SK-N-MC (cell line): ENCODE data around the gene SH3PXD2B.
"Not testable (repeated sequence)": the region's sequence is repeated elsewhere in the genome, so short reads cannot be mapped to it uniquely, and the experiment has no call there.

Experiments
- DNase-seq: peaks from one replicate; pipeline ENCODE4 v3.0.0-alpha.2; 2011; ENCODE audit warnings: low read depth, low spot score
- H3K27ac ChIP-seq: fragments of 200-600 bp; sonication (generic); 2 replicates; pipeline ENCODE4 v1.5.1; 2016; ENCODE audit warnings: mixed run types
- H3K36me3 ChIP-seq: fragments of 200-600 bp; sonication (generic); 2 replicates; pipeline ENCODE4 v1.6.1; 2017; ENCODE audit warnings: antibody characterized with exemption, low read length, mixed read lengths; ENCODE audit not compliant: insufficient read depth
- H3K4me3 ChIP-seq: fragments of 200-600 bp; sonication (generic); 2 replicates; pipeline ENCODE4 v1.5.1; 2016
- H3K9ac ChIP-seq: fragments of 200-600 bp; sonication (generic); 2 replicates; pipeline ENCODE4 v1.8.0; 2017; ENCODE audit warnings: mixed run types, mixed read lengths; ENCODE audit not compliant: insufficient read length
- H3K9me3 ChIP-seq: fragments of 200-600 bp; sonication (generic); 2 replicates; pipeline ENCODE4 v1.6.1; 2017; ENCODE audit warnings: low read depth, mild to moderate bottlenecking, antibody characterized with exemption, low read length, moderate library complexity, mixed read lengths
- EZH2 ChIP-seq: fragments of 200-600 bp; sonication (generic); IDR thresholded peaks from one replicate; pipeline ENCODE4 v1.6.1; 2017; ENCODE audit warnings: antibody characterized with exemption
- FOXP2 ChIP-seq: optimal IDR thresholded peaks from 2 replicates; pipeline ENCODE3; 2011; ENCODE audit warnings: mild to moderate bottlenecking, moderate library complexity; ENCODE audit not compliant: insufficient read depth; ENCODE audit errors: extremely low read length, control extremely low read depth
- POLR2AphosphoS5 ChIP-seq: IDR thresholded peaks from 2 replicates; pipeline ENCODE4 v1.6.1; 2012; ENCODE audit warnings: mild to moderate bottlenecking, low read depth, low read length, borderline replicate concordance

SH3PXD2B gene

DNA sequence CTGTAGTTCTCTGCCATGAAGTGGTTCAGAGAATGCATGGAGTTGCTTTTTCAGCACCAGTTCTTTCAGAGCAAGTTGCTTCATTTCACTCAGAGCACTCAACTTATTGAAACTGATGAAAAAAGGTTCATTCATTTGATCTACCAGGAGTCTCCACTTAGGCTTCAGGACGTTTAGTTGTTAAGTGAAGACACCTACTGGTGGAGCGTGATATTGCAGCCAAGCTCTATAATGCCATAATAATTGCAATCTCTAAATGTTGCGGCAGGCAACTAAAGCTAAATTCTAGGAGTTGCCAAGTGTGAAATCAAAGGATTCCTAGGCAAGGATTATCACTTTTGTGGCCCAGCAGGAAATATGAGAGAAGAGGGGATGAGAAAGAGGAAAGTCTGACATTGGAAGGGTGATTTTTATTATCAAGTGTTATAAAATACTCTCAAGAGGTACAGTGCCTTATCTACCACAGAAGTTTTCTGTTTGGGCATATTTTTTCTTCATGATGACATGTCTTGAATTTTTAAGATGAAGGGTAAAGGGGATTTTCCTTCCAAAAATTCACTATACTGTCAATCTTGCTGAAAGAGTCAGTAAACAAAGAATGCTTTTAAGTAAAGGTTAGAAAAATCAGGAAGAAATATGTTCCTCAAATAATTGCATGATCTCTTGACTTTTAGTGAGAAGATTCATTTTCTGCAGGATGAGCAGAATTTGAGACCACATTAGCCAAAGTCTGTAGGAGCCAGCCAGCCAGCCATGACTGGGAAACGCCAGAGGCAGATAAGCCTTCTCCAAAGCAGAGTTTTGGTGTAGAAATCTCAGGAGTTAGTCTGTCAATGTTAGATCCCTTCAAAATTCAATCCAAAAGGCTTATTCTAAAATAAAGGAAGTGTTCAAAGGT is 83.4 kb downstream of the SH3PXD2B start:
- H3K4me3 ChIP-seq, result no peak overlapping the region
- H3K9ac ChIP-seq, result no peak overlapping the region
- no peak overlapping the region for H3K27ac ChIP-seq
- H3K36me3 ChIP-seq, result peaks cover 3% of the 10 kb centered on the region; the same call in 1 of the 2 replicates
- H3K9me3 ChIP-seq, result no peaks in the 10 kb centered on the region
- TF ChIP-seq POLR2AphosphoS5, result no peak
- DNase-seq, result no peak

DNA sequence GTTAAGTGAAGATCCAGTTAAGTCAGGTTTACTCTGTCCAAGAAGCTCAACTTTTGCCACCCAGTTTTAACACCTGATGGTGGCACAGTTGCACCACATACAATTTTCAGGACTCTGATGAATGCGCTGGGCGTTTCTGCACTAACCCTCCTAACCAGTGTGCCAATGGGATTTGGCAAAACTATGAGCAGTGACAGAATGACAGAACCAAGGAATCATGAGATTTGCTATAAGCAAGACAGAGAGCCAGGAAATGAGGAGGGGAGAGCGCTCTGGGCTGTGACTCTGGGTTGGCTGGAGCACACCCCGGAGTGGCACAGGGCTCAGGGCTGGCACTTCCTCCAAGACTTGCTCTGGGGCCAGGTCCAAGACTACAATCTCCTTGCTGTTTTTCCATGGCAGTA is 84.1 kb downstream of the SH3PXD2B start:
- no peak overlapping the region for H3K4me3 ChIP-seq
- peaks cover 3% of the 10 kb centered on the region; the same call in 1 of the 2 replicates for H3K36me3 ChIP-seq
- no peak for TF ChIP-seq FOXP2
- no peak for TF ChIP-seq EZH2
- no peak for TF ChIP-seq POLR2AphosphoS5
- H3K27ac ChIP-seq, result no peak overlapping the region
- H3K9ac ChIP-seq, result no peak overlapping the region
- no peaks in the 10 kb centered on the region for H3K9me3 ChIP-seq
- DNase-seq, result no peak

DNA sequence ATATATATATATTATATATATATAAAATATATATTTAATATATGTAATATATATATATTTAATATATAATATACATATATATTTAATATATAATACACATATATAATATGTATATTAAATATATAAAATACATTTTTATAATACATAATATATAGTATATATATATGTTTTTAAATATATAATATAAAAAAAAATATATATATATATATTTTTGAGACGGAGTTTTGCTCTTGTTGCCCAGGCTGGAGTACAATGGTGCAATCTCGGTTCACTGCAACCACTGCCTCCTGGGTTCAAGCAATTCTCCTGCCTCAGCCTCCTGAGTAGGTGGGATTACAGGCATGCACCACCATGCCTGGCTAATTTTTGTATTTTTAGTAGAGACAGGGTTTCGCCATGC is 85.6 kb downstream of the SH3PXD2B start:
- not testable (repeated sequence) for H3K4me3 ChIP-seq, DNase-seq, H3K9ac ChIP-seq, H3K36me3 ChIP-seq, H3K9me3 ChIP-seq, H3K27ac ChIP-seq

DNA sequence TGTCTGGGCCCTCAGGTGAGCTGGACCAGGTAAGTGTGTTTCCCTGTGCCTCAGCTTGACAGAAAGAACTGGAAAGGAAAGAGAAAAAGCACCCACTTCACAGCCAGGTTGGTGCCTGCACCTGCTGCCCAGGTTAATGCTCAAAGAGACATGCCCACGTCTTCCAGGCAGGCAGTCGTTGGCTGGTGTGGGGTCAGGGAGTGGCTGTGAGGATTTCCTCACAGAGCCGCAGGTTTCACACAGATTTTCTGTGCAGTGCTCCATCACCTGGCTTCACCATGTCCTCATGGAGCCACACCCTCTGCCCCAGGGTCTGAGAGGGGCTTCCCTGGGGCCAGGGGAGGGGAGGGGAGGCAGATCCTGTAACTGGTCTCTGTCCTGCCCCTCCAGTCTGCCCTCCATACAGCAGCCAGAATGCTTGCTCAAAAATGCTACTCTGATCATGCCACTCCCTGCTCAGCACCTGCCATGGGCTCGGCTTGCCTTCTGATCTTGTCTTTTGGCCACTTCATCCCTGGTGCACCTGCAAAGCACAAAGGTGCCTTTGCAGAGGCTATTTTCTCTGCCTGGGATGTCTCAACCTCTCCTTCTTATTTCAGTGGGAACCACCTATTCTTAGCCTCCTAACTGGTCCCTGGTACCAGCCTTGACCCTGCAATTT is 88.2 kb downstream of the SH3PXD2B start:
- TF ChIP-seq EZH2 (no peak), FOXP2 (no peak), POLR2AphosphoS5 (no peak)
- no peaks in the 10 kb centered on the region; the same call in 1 of the 2 replicates for H3K36me3 ChIP-seq
- no peak overlapping the region for H3K9ac ChIP-seq
- H3K9me3 ChIP-seq, result no peaks in the 10 kb centered on the region
- no peak overlapping the region for H3K27ac ChIP-seq
- DNase-seq, result no peak
- no peak overlapping the region for H3K4me3 ChIP-seq

DNA sequence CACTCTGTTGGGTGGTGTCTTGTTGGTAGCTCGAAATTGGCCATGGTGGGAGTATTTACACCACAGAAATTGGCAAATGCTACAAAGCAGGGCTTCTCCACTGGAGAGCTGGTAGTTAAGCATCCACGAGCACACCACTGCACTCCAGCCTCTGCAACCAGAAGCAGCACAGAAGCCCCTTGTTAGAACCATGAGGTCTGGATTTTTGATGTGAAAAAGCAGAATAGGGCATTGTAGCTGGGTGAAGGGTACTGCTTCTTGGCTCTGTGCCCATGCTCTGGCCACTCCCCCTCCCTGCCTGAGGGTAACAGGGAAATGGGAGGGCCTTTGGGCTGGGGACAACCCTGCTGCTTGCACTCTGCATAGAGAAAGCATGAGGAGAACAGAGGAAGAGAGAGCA is 89.6 kb downstream of the SH3PXD2B start:
- Histone ChIP-seq H3K27ac (no peak overlapping the region), H3K9ac (no peak overlapping the region), H3K4me3 (no peak overlapping the region), H3K9me3 (no peaks in the 10 kb centered on the region), H3K36me3 (no peaks in the 10 kb centered on the region; the same call in 1 of the 2 replicates)
- no peak for DNase-seq
- TF ChIP-seq FOXP2 (no peak), POLR2AphosphoS5 (no peak), EZH2 (no peak)

DNA sequence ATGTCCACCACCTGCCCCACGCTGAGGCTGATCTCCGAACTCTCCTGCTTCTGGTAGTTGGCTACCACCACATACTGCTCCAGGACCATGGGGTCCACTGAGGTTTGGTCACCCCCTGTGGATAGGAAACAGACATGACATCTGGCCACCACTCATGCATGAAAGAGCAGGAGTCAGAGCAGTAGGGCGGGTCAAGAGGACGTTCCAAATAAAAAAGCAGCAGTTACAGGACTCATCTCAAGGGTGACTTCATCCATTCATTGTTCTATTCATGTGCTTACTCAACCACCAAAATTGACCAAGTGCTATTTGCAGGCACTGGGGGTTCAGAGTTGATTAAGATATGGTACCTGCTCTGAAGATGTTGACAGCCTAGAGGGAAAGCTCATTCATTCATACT is 91.6 kb downstream of the SH3PXD2B start:
- DNase-seq, result no peak
- H3K36me3 ChIP-seq, result peaks cover 4% of the 10 kb centered on the region; the same call in 1 of the 2 replicates
- no peak overlapping the region for H3K27ac ChIP-seq
- no peak for TF ChIP-seq EZH2
- TF ChIP-seq FOXP2, result no peak
- no peak for TF ChIP-seq POLR2AphosphoS5
- no peaks in the 10 kb centered on the region for H3K9me3 ChIP-seq
- H3K4me3 ChIP-seq, result no peak overlapping the region
- H3K9ac ChIP-seq, result no peak overlapping the region

DNA sequence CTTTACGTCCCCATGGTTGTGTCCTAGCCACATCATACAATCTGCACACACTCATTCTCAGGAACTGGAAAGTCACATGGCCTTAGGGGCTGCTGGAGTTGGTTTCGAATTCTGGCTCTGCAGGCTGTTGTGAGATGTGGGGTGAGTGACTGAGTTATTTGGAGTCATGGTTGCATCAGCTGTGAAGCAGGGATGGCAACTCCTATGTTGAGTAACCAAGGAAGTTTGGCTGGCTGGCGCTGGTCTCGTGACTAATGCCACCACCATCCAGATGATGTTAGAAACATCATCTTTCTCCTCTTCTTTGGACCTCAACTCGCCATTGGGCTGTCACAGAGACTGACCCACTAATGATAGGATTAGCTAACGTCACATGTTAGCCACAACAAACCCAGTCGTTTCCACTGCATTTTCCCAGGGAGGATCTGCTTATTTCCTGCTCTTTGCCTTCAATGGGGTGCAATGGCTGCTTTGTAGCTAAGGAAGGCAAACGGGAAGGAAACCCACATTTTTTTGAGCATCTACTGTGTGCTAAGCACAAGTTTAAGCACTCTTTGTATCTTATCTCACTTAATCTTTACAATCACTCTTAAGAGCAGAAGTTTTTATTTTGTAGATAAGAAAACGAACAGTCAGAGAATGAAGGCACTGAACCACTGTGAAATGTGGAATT is 92.6 kb downstream of the SH3PXD2B start:
- Histone ChIP-seq H3K4me3 (no peak overlapping the region), H3K27ac (no peak overlapping the region), H3K9ac (no peak overlapping the region), H3K36me3 (peaks cover 5% of the 10 kb centered on the region; the same call in 1 of the 2 replicates), H3K9me3 (no peaks in the 10 kb centered on the region)
- TF ChIP-seq EZH2 (no peak), POLR2AphosphoS5 (no peak), FOXP2 (no peak)
- DNase-seq, result no peak

DNA sequence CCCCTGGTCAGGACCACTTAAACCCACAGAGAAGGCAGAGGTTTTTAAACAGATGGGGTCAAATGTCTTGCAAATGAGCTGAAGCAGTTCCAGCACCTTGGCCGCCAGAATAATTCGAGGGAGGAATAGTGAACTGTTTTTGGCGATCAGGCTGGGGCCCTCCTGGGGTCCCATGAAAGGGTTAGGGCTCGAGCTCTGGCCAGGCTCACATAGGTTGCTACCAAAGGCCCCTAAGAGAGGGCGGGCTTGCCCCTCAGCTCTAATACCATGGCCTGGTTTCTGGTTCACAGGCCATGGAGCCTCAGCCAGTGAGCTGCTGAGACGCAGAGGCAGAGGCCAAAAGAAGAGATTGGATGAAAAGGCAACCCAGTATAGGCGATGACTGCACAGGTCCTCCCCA is 96.0 kb downstream of the SH3PXD2B start:
- no peak overlapping the region for H3K4me3 ChIP-seq
- H3K36me3 ChIP-seq, result peaks cover 5% of the 10 kb centered on the region; the same call in 1 of the 2 replicates
- no peak for DNase-seq
- H3K9ac ChIP-seq, result no peak overlapping the region
- no peaks in the 10 kb centered on the region for H3K9me3 ChIP-seq
- TF ChIP-seq POLR2AphosphoS5, result no peak
- TF ChIP-seq FOXP2, result no peak
- TF ChIP-seq EZH2, result no peak
- H3K27ac ChIP-seq, result no peak overlapping the region
